Gastrocnemius medialis (tissue), 4 donors: ENCODE data around the gene AJM1. TPM values are rescaled to one million over a fixed set of nuclear protein-coding genes. Genes with fewer than 3 reads are reported as not detected.

ENCODE experiments used
- ATAC-seq, 2 donors: fragments of 150-250 bp; one replicate each; pipeline ENCODE4 v1.9.1; 2016
- DNase-seq, 2 donors: peaks; one replicate each; pipeline ENCODE4 v3.0.0-alpha.2; 2019
- H3K27ac ChIP-seq, 4 donors: fragments of 200-600 bp; sonication (generic); 1 replicate in 1 of 4; 2 replicates in 3 of 4; pipeline ENCODE4 v1.5.1; 2016 to 2018; ENCODE audit warnings: mild to moderate bottlenecking in 2 of 4, moderate library complexity in 1 of 4
- H3K27me3 ChIP-seq, 3 donors: fragments of 200-600 bp; sonication (generic) in 2 of 3; 1 replicate in 1 of 3; 2 replicates in 2 of 3; pipeline versions ENCODE4 v1.5.1 to v1.6.0; 2016 to 2019; ENCODE audit warnings: mild to moderate bottlenecking in 1 of 3, moderate library complexity in 1 of 3
- H3K36me3 ChIP-seq, 2 donors: fragments of 200-600 bp; sonication (generic) in 1 of 2; one replicate each; pipeline ENCODE4 v1.5.1; 2017 to 2018
- H3K4me1 ChIP-seq, 2 donors: fragments of 200-600 bp; sonication (generic) in 1 of 2; one replicate each; pipeline ENCODE4 v1.5.1; 2016 to 2017; ENCODE audit warnings: mild to moderate bottlenecking in 2 of 2
- H3K4me3 ChIP-seq, 4 donors: fragments of 200-600 bp; sonication (generic) in 3 of 4; 1 replicate in 1 of 4; 2 replicates in 3 of 4; pipeline ENCODE4 v1.5.1; 2016 to 2019; ENCODE audit warnings: mild to moderate bottlenecking in 2 of 4
- H3K9me3 ChIP-seq, 3 donors: fragments of 200-600 bp; sonication (generic) in 2 of 3; 1 replicate in 1 of 3; 2 replicates in 2 of 3; pipeline ENCODE4 v1.5.1; 2016 to 2019
- POLR2A ChIP-seq, 2 donors: fragments of 450-650 bp; IDR thresholded peaks; one replicate each; pipeline ENCODE4 v1.6.1; 2017; ENCODE audit warnings: antibody characterized with exemption in 2 of 2, mild to moderate bottlenecking in 2 of 2, moderate library complexity in 2 of 2
- in situ Hi-C, 4 donors: fragments of 200-750 bp; cut with MboI; loops; one replicate each; pipeline versions ENCODE4 v1.15.0 to v1.8.0; 2017; ENCODE audit warnings: low sequenced_read_pairs in 4 of 4
- intact Hi-C: fragments of 100-400 bp; cut with DNase I; formaldehyde crosslinking; loops from one replicate; pipeline ENCODE4 v1.15.1; 2023; ENCODE audit warnings: low total_unique reads
- total RNA-seq, 4 donors: library from RNA; depleted of rRNA; stranded (reverse); fragments of >200 nt; gene quantifications; one replicate each; pipeline versions ENCODE4 v1.1.0 to v1.2.3, GENCODE V29; 2016
- TF ChIP-seq, protein P1 (sequence below), 5 experiments: fragments of 450-650 bp in 3 of 5; fragments of 200-600 bp in 2 of 5; sonication (generic) in 2 of 5; IDR thresholded peaks in 4 of 5; conservative IDR thresholded peaks in 1 of 5; 1 replicate in 4 of 5; 2 replicates in 1 of 5; pipeline ENCODE4 v1.5.1; 2016 to 2019; ENCODE audit warnings: antibody characterized with exemption in 5 of 5, mild to moderate bottlenecking in 3 of 5, moderate library complexity in 3 of 5

AJM1 gene
- total RNA-seq, 4 donors from 2014 or later: 1.3 to 2.1 (median 1.6) TPM

DNA sequence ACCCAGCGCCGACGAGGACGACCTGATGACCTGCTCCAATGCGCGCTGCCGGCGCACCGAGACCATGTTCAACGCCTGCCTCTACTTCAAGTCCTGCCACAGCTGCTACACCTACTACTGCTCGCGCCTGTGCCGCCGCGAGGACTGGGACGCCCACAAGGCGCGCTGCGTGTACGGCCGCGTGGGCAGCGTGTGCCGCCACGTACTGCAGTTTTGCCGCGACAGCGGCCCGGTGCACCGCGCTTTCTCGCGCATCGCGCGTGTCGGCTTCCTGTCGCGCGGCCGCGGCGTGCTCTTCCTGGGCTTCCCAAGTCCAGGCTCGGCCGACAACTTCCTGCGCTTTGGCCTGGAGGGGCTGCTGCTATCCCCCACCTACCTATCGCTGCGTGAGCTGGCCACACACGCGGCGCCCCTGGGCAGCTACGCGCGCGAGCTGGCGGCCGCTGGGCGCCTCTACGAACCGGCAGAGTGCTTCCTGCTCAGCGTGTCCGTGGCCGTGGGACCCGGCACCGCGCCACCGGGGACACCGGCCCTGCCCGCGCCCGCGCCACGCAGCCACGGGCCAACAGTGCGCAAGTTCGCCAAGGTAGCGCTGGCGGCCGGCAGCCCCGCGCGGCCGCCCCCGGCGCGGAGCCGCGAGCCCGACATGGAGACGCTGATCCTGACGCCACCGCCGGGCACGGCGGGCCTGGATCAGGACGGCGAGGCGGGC lies 4.3 kb downstream of the AJM1 start:
- intact Hi-C loops (loop anchor here (5.0 kb wide), 4 partner anchors 54 to 181 kb away; partner anchors contain the start of genes ABCA2, PAXX and TMEM141), in situ Hi-C loops (no loop called here)
- Histone ChIP-seq H3K36me3 (peaks cover 0 to 12% of the 10 kb centered on the region in 2 donors), H3K4me1 (peaks cover 22 to 52% of the 10 kb centered on the region in 2 donors), H3K9me3 (no peaks in the 10 kb centered on the region), H3K4me3 (peak overlapping the region in 2 of 4 donors; percentile 82 to 86), H3K27me3 (peaks cover 11 to 21% (median 14%) of the 10 kb centered on the region in 3 donors), H3K27ac (no peak overlapping the region)
- ATAC-seq (no peak), DNase-seq (no peak)
- TF ChIP-seq, protein P1, sequence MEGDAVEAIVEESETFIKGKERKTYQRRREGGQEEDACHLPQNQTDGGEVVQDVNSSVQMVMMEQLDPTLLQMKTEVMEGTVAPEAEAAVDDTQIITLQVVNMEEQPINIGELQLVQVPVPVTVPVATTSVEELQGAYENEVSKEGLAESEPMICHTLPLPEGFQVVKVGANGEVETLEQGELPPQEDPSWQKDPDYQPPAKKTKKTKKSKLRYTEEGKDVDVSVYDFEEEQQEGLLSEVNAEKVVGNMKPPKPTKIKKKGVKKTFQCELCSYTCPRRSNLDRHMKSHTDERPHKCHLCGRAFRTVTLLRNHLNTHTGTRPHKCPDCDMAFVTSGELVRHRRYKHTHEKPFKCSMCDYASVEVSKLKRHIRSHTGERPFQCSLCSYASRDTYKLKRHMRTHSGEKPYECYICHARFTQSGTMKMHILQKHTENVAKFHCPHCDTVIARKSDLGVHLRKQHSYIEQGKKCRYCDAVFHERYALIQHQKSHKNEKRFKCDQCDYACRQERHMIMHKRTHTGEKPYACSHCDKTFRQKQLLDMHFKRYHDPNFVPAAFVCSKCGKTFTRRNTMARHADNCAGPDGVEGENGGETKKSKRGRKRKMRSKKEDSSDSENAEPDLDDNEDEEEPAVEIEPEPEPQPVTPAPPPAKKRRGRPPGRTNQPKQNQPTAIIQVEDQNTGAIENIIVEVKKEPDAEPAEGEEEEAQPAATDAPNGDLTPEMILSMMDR (IDR thresholded peaks at IDR 0.05 in 4 of 5, conservative IDR thresholded peaks at IDR 0.05 in 1 of 5): no peak
- TF ChIP-seq POLR2A (IDR thresholded peaks at IDR 0.05): no peak

DNA sequence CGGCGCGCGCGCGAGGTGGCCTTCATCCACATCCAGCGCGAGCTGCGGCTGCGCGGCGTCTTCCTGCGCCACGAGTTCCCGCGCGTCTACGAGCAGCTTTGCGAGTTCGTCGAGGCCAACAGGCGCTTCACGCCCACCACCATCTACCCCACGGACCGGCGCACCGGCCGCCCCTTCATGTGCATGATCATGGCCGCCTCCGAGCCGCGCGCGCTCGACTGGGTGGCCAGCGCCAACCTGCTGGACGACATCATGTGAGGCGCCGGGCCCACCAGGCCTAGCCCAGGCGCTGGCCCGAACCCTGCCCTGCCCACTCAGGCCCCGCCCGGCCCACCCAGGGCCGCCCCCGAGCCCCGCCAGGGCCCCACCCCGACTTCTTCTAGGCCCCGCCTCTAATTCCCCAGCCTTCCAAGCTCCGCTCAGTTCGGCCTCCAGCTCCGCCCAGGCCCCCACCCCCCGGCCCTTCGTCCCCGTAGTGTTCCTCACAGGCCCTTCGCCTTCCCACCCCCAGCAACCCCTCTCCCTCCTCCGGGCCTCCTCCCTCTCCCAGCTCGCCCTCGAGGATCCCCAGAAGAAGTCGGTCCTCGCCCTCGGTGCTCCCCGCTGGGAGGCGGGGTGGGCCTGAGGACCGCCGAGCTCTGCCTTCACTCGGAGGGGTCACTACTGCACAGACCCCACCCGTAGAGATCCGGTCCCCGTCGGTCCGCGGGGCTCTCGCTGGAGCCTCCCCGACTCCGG lies 5.0 kb downstream of the AJM1 start:
- ATAC-seq (no peak), DNase-seq (no peak)
- intact Hi-C loops: loop anchor here (5.0 kb wide), 4 partner anchors 55 to 180 kb away; partner anchors contain the start of genes ABCA2, PAXX and TMEM141
- H3K27ac ChIP-seq: peak overlapping the region; percentile 89 to 97 (median 92)
- TF ChIP-seq, protein P1 (IDR thresholded peaks at IDR 0.05 in 4 of 5, conservative IDR thresholded peaks at IDR 0.05 in 1 of 5): no peak
- no peak for TF ChIP-seq POLR2A (IDR thresholded peaks at IDR 0.05)
- H3K4me3 ChIP-seq: peak overlapping the region; percentile 73 to 86 (median 82)
- H3K36me3 ChIP-seq: peaks cover 0 to 12% of the 10 kb centered on the region in 2 donors
- no peaks in the 10 kb centered on the region for H3K9me3 ChIP-seq
- in situ Hi-C loops: no loop called here
- peaks cover 11 to 21% (median 14%) of the 10 kb centered on the region in 3 donors for H3K27me3 ChIP-seq
- H3K4me1 ChIP-seq: peaks cover 27 to 52% of the 10 kb centered on the region in 2 donors

DNA sequence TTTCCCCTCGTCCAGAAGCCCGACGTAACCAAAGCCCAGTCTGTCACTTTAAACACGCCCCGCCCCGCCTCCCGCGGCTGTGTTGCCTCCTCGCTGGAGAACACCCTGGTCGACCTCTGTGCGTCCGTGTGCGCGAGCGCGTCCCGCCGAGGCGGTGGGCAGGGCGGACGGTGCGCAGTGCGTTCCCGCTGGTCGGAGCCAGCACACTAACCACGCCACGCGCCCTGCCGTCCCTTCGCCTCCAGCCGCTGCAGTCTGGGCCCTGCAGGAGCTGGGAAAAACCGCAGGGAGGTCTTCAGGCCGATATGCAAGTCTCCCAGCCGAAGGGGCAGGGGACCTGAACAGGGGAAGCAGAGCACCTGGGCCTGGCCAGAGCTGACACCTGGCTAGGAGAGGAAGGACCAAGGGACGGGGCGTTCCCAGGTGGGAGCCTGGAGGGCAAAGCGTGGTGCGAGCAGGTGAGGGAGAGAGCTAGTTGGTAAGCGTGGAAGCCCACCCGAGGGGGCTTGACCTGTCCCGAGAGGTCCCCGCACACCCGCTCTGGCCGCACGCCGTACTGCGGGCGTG lies 5.6 kb downstream of the AJM1 start:
- Histone ChIP-seq H3K27me3 (peaks cover 11 to 21% (median 14%) of the 10 kb centered on the region in 3 donors), H3K36me3 (peaks cover 0 to 12% of the 10 kb centered on the region in 2 donors), H3K27ac (peak overlapping the region; percentile 89 to 97 (median 92)), H3K4me3 (peak overlapping the region; percentile 73 to 86 (median 82)), H3K4me1 (peaks cover 27 to 46% of the 10 kb centered on the region in 2 donors), H3K9me3 (no peaks in the 10 kb centered on the region)
- ATAC-seq (peak; percentile 21 to 25), DNase-seq (peak; percentile 73 to 87)
- intact Hi-C loops: loop anchor here (2.0 to 5.0 kb wide), 6 partner anchors 41 to 179 kb away; partner anchors contain the start of genes ABCA2, C8G, FBXW5 and PAXX
- TF ChIP-seq POLR2A (IDR thresholded peaks at IDR 0.05): peak; percentile 73 to 85
- TF ChIP-seq, protein P1 (IDR thresholded peaks at IDR 0.05 in 4 of 5, conservative IDR thresholded peaks at IDR 0.05 in 1 of 5): no peak
- in situ Hi-C loops: no loop called here

GRCh38 chr9:136848393-136849037 lies 6.2 kb downstream of the AJM1 start:
- intact Hi-C loops: loop anchor here (1.0 to 5.0 kb wide), 8 partner anchors 18 to 179 kb away; partner anchors contain the start of genes ABCA2, C8G, EDF1 and FBXW5
- DNase-seq (no peak), ATAC-seq (peak; percentile 22 to 36)
- Histone ChIP-seq H3K36me3 (peaks cover 0 to 12% of the 10 kb centered on the region in 2 donors), H3K4me3 (peak overlapping the region; percentile 73 to 86 (median 82)), H3K4me1 (peaks cover 22 to 40% of the 10 kb centered on the region in 2 donors), H3K27me3 (peaks cover 11 to 21% (median 12%) of the 10 kb centered on the region in 3 donors), H3K9me3 (no peaks in the 10 kb centered on the region), H3K27ac (peak overlapping the region; percentile 89 to 97 (median 92))
- TF ChIP-seq POLR2A (IDR thresholded peaks at IDR 0.05): no peak
- TF ChIP-seq, protein P1 (IDR thresholded peaks at IDR 0.05 in 4 of 5, conservative IDR thresholded peaks at IDR 0.05 in 1 of 5): no peak
- in situ Hi-C loops: no loop called here
